ENCODE measurements around the gene LPCAT1. TPM values are rescaled to one million over a fixed set of nuclear protein-coding genes. Genes with fewer than 3 reads are reported as not detected.

Gene LPCAT1
- total and polyA plus RNA-seq, 10 of the 15 experiments (the other 5 are each of a cell fraction or from before 2014, with no cell fraction given) = 2.3 to 109 (median 72.7) TPM

- TF ChIP-seq MYB (IDR thresholded peaks at IDR 0.05; ENCODE audit: borderline replicate concordance, low read depth, low read length) = no peak
- no peak for TF ChIP-seq RBBP5 (conservative IDR thresholded peaks at IDR 0.05)
- no peak for TF ChIP-seq STAT1 (conservative IDR thresholded peaks at IDR 0.05)
- TF ChIP-seq NR2C2 (IDR thresholded peaks at IDR 0.05; ENCODE audit: borderline replicate concordance, control insufficient read depth, insufficient read length, low read depth) = no peak
- TF ChIP-seq NFIC (IDR thresholded peaks at IDR 0.05; ENCODE audit: low read depth, low read length) = no peak
- no peak for TF ChIP-seq IRF4 (IDR thresholded peaks at IDR 0.05; ENCODE audit: low read depth, low read length)
- no peak for TF ChIP-seq E2F8 (IDR thresholded peaks at IDR 0.05; ENCODE audit: low read depth, partially characterized antibody)
- no peak for TF ChIP-seq YY1 (IDR thresholded peaks at IDR 0.05; ENCODE audit: low read depth, low read length)
- no peak for TF ChIP-seq ZNF687 (IDR thresholded peaks at IDR 0.05)
These were observed 2.5 kb upstream of the LPCAT1 start (continued) for GRCh38 chr5:1526190-1526631.
